DMS53 (cell line): ENCODE measurements around the gene FAM53B.

Experiments used
- DNase-seq: peaks from one replicate; lab custom pipeline; 2025; lab: John Stamatoyannopoulos, UW

The FAM53B gene

GRCh38 chr10:124647421-124648130 is 96.6 kb downstream of the FAM53B start:
- DNase-seq: peak; percentile 75

- DNase-seq: no peak
Observed at GRCh38 chr10:124646483-124647352, 97.5 kb downstream of the FAM53B start.

GRCh38 chr10:124645467-124646095 is 98.6 kb downstream of the FAM53B start:
- no peak for DNase-seq

- no peak for DNase-seq
Observed at GRCh38 chr10:124644771-124645415, 99.3 kb downstream of the FAM53B start.

GRCh38 chr10:124644236-124644635 is 99.9 kb downstream of the FAM53B start:
- DNase-seq: no peak

GRCh38 chr10:124643330-124644009 is 100.7 kb downstream of the FAM53B start:
- DNase-seq: no peak

- DNase-seq: no peak
Observed at GRCh38 chr10:124642088-124642710, 102.0 kb downstream of the FAM53B start.

- DNase-seq: no peak
Observed at GRCh38 chr10:124641282-124642087, 102.7 kb downstream of the FAM53B start.

- no peak for DNase-seq
Observed at GRCh38 chr10:124640538-124641231, 103.5 kb downstream of the FAM53B start.

- no peak for DNase-seq
Observed at GRCh38 chr10:124640056-124640455, 104.1 kb downstream of the FAM53B start.

GRCh38 chr10:124639646-124640045 is 104.5 kb downstream of the FAM53B start:
- no peak for DNase-seq

GRCh38 chr10:124639206-124639605 is 105.0 kb downstream of the FAM53B start:
- DNase-seq: no peak

GRCh38 chr10:124637746-124638145 is 106.4 kb downstream of the FAM53B start:
- DNase-seq: no peak

GRCh38 chr10:124637091-124637700 is 107.0 kb downstream of the FAM53B start:
- DNase-seq: no peak

- no peak for DNase-seq
Observed at GRCh38 chr10:124636271-124636995, 107.7 kb downstream of the FAM53B start.

GRCh38 chr10:124632566-124632965 is 111.6 kb downstream of the FAM53B start:
- DNase-seq: no peak

- peak; percentile 65 for DNase-seq
Observed at GRCh38 chr10:124632064-124632531, 112.1 kb downstream of the FAM53B start.

- no peak for DNase-seq
Observed at GRCh38 chr10:124630551-124630950, 113.6 kb downstream of the FAM53B start.
